OCI-LY7 (cell line): ENCODE measurements around the gene ERBB2. TPM values are rescaled to one million over a fixed set of nuclear protein-coding genes. Genes with fewer than 3 reads are reported as not detected.

ENCODE experiments used
- BruUV-seq: library from RNA; stranded (reverse); fragments of 400-500 nt; replicated peaks from 2 replicates; lab custom pipeline; 2021; lab: Mats Ljungman, UMichigan
- CTCF ChIA-PET: fragments of 300-600 bp; sonication (Branson Sonifier 250); formaldehyde crosslinking; loops from one replicate; lab custom pipeline; 2022; ENCODE audit warnings: antibody characterized with exemption; ENCODE audit not compliant: unreplicated experiment; lab: Charles Lee
- POLR2A ChIA-PET: fragments of 300-600 bp; sonication (Branson Sonifier 250); formaldehyde crosslinking; loops from one replicate; lab custom pipeline; 2022; ENCODE audit warnings: antibody characterized with exemption; lab: Charles Lee
- DNase-seq: peaks from one replicate; pipeline ENCODE4 v3.0.0-alpha.2; 2015; ENCODE audit warnings: low spot score
- H2AFZ ChIP-seq: fragments of 200-600 bp; sonication (generic), shearing (Covaris generic); 2 replicates; pipeline ENCODE4 v1.6.1; 2014; ENCODE audit warnings: mild to moderate bottlenecking, antibody characterized with exemption, low read length, moderate library complexity
- H3K27ac ChIP-seq: fragments of 200-600 bp; sonication (generic); 2 replicates; pipeline ENCODE4 v1.5.1; 2014; ENCODE audit warnings: mixed run types, low read depth, mild to moderate bottlenecking, moderate library complexity, low read length, inconsistent platforms; ENCODE audit not compliant: poor library complexity, severe bottlenecking
- H3K36me3 ChIP-seq: fragments of 200-600 bp; sonication (generic); 2 replicates; pipeline ENCODE4 v1.6.1; 2014; ENCODE audit warnings: mild to moderate bottlenecking, antibody characterized with exemption, low read length, moderate library complexity, mixed read lengths; ENCODE audit not compliant: insufficient read depth
- H3K4me1 ChIP-seq: fragments of 200-600 bp; sonication (generic); 2 replicates; pipeline ENCODE4 v1.5.1; 2014; ENCODE audit warnings: mild to moderate bottlenecking, low read length; ENCODE audit not compliant: insufficient read depth, poor library complexity, severe bottlenecking
- H3K4me2 ChIP-seq: fragments of 200-600 bp; sonication (generic); 2 replicates; pipeline ENCODE4 v1.6.1; 2014; ENCODE audit warnings: mild to moderate bottlenecking, low read length
- H3K4me3 ChIP-seq: fragments of 200-600 bp; sonication (generic); 2 replicates; pipeline ENCODE4 v1.5.1; 2014; ENCODE audit warnings: mild to moderate bottlenecking, low read depth, low read length; ENCODE audit not compliant: poor library complexity, severe bottlenecking
- H3K79me2 ChIP-seq: fragments of 200-600 bp; sonication (generic); 2 replicates; pipeline ENCODE4 v1.6.1; 2016; ENCODE audit warnings: low read depth, mild to moderate bottlenecking, low read length, moderate library complexity, mixed read lengths; ENCODE audit not compliant: insufficient read depth
- H3K9me2 ChIP-seq: fragments of 200-600 bp; sonication (generic); 2 replicates; pipeline ENCODE4 v1.6.1; 2016; ENCODE audit warnings: mild to moderate bottlenecking, low read length, mixed read lengths; ENCODE audit not compliant: insufficient read depth
- H3K9me3 ChIP-seq: fragments of 200-600 bp; sonication (generic); 2 replicates; pipeline ENCODE4 v1.6.1; 2014; ENCODE audit warnings: mild to moderate bottlenecking, mixed run types, low read length, mixed read lengths
- H4K20me1 ChIP-seq: fragments of 200-600 bp; sonication (generic); 2 replicates; pipeline ENCODE4 v1.6.1; 2014; ENCODE audit warnings: mild to moderate bottlenecking, antibody characterized with exemption, low read length, moderate library complexity, mixed read lengths; ENCODE audit not compliant: insufficient read depth
- CTCF ChIP-seq: fragments of 200-600 bp; sonication (generic); conservative IDR thresholded peaks from 2 replicates; pipeline ENCODE4 v1.5.1; 2014; ENCODE audit warnings: mild to moderate bottlenecking, antibody characterized with exemption, low read length, moderate library complexity, mixed read lengths
- EZH2phosphoT487 ChIP-seq: fragments of 200-600 bp; sonication (generic); IDR thresholded peaks from 2 replicates; pipeline ENCODE4 v1.6.1; 2018; ENCODE audit warnings: low read depth, borderline replicate concordance, mild to moderate bottlenecking, mixed run types, antibody characterized with exemption, low read length, moderate library complexity, mixed read lengths
- intact Hi-C: fragments of 100-400 bp; cut with micrococcal nuclease; formaldehyde crosslinking; loops from one replicate; pipeline ENCODE4 v1.10.0; 2022; ENCODE audit not compliant: unreplicated experiment
- total RNA-seq, 2 experiments: library from RNA; depleted of rRNA in 1 of 2; stranded (reverse); fragments of >200 nt in 1 of 2; shearing (Covaris generic) in 1 of 2; gene quantifications; 2 replicates each; pipeline ENCODE4 v1.2.3, GENCODE V29; 2014 to 2022

The ERBB2 gene
- total RNA-seq, 2 experiments from 2014 or later = 6.5 to 11.4 TPM

GRCh38 chr17:39672522-39673334 lies 27.1 kb upstream of the ERBB2 start:
- no peaks in the 10 kb centered on the region for H3K36me3 ChIP-seq
- H3K27ac ChIP-seq = no peak overlapping the region
- ChIA-PET POLR2A (no interaction called here), CTCF (interaction anchor here (0.6 kb wide), 1 partner anchor 120 kb away, joined by 3 read pairs; no protein-coding TSS in a partner anchor)
- no peaks in the 10 kb centered on the region for H3K9me3 ChIP-seq
- no peaks in the 10 kb centered on the region for H3K79me2 ChIP-seq
- H2AFZ ChIP-seq = no peak overlapping the region
- H3K4me2 ChIP-seq = no peak overlapping the region
- intact Hi-C loops = loop anchor here (1.0 kb wide), 2 partner anchors 50 to 82 kb away; no protein-coding TSS in a partner anchor
- H3K4me3 ChIP-seq = no peak overlapping the region
- no peak for DNase-seq
- H3K9me2 ChIP-seq = no peaks in the 10 kb centered on the region
- no TSS peak for BruUV-seq
- peak; percentile 46 for TF ChIP-seq CTCF
- no peak for TF ChIP-seq EZH2phosphoT487
- peaks cover 26% of the 10 kb centered on the region for H3K4me1 ChIP-seq
- no peaks in the 10 kb centered on the region for H4K20me1 ChIP-seq

- no peak for DNase-seq
- CTCF ChIA-PET = no interaction called here
- H3K36me3 ChIP-seq = no peaks in the 10 kb centered on the region
- H2AFZ ChIP-seq = no peak overlapping the region
- H4K20me1 ChIP-seq = no peaks in the 10 kb centered on the region
- no peaks in the 10 kb centered on the region for H3K79me2 ChIP-seq
- no peak overlapping the region for H3K4me2 ChIP-seq
- intact Hi-C loops = no loop called here
- no peaks in the 10 kb centered on the region for H3K9me3 ChIP-seq
- no TSS peak for BruUV-seq
- no peaks in the 10 kb centered on the region for H3K9me2 ChIP-seq
- H3K27ac ChIP-seq = no peak overlapping the region
- peaks cover 26% of the 10 kb centered on the region for H3K4me1 ChIP-seq
- no peak overlapping the region for H3K4me3 ChIP-seq
- POLR2A ChIA-PET = no interaction called here
- no peak for TF ChIP-seq EZH2phosphoT487
- no peak for TF ChIP-seq CTCF
These were observed 26.4 kb upstream of the ERBB2 start for GRCh38 chr17:39673335-39674081.
